NCI-H1930 (cell line): ENCODE data around the gene MPHOSPH6.
"Not testable (repeated sequence)": the region's sequence is repeated elsewhere in the genome, so short reads cannot be mapped to it uniquely, and the experiment has no call there.

ENCODE experiments used
- DNase-seq, 2 experiments: peaks; one replicate each; lab custom pipeline; 2025; lab: John Stamatoyannopoulos, UW

The MPHOSPH6 gene

DNA sequence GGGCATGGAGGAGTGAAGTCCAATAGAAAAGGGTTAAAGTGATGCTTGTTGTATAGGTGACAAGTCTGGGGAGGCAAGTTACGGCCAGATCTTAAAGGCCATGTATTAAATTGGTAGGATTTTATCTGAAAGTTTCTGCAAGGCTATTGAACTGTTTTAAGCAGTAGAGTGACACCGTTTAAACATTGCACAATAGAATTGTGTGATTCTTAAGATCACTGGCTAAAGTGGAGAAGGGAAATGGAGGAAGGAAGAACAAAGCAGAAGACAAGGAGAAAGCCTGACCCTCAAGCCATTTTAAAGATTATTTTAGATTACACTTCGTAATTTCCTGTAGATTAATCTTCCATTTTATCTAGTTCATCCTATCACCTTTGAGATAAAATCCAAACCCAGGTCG lies 5.6 kb upstream of the MPHOSPH6 start:
- no peak for DNase-seq

DNA sequence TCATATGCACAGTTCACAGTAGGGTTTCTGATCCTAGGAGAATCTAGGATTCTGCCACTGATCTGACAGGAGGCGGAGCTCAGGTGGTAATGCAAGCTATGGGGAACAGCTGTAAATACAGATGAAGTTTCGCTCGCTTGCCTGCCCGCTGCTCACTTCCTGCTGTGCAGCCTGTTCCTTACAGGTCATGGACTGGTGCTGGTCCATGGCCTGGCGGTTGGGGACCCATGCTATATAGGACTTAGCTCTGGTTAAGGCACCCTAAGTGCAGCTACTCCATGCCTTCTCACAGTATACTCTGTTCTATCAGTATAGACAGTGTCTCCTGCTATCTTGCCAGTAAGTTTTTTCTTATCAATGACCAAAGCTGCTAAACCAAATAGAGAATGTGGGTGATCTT lies 2.4 kb downstream of the MPHOSPH6 start:
- no peak for DNase-seq

DNA sequence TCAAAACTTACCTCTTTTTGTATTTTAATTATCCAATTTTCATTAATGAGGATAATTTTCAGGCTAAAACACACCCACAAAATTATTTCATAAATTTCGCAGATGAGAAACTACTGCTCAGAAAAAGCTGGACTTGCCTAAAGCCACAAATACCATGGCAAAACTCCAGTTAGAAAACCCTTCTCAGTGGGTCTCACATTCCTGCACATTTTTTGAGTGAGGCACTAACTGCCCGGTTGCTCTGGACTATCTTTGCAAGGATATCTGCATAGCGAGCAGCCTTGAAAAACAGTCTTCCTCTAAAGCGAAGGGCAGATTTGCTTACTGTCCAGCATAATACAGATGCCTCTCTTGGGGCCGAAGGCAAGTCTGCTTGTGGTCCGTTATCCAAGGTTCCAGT lies 9.8 kb downstream of the MPHOSPH6 start:
- DNase-seq: no peak

DNA sequence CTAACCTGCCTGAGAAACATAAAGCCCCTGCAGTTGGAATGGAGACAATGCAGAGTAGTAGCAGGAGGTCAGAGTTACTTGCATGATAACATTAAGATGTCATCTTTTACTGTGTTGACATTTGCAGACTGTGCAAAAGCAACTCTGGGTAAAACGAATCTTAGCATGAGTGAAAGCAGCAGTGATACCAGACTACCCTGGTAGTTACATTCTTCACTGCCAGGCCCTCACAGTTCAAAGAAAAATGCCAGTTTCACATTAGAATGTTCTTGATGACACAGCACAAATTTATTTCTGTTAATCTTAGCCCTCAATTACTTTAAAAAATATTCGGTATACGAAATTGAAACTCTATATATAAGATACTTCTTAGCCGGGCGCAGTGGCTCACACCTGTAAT lies 12.2 kb downstream of the MPHOSPH6 start:
- DNase-seq: no peak

DNA sequence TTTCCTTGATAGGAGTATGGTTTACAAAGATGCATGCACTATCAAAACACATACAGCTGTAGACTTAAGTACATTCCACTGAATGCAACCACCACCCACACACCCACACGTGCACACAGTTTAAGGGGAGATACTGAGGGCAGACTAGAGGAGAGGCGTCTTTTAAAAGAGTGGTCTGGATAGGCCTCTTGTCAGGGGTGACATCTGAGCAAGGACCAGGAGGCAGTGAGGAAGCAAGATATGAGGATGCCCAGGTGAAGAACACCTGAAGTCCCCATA lies 12.6 kb downstream of the MPHOSPH6 start:
- no peak for DNase-seq

DNA sequence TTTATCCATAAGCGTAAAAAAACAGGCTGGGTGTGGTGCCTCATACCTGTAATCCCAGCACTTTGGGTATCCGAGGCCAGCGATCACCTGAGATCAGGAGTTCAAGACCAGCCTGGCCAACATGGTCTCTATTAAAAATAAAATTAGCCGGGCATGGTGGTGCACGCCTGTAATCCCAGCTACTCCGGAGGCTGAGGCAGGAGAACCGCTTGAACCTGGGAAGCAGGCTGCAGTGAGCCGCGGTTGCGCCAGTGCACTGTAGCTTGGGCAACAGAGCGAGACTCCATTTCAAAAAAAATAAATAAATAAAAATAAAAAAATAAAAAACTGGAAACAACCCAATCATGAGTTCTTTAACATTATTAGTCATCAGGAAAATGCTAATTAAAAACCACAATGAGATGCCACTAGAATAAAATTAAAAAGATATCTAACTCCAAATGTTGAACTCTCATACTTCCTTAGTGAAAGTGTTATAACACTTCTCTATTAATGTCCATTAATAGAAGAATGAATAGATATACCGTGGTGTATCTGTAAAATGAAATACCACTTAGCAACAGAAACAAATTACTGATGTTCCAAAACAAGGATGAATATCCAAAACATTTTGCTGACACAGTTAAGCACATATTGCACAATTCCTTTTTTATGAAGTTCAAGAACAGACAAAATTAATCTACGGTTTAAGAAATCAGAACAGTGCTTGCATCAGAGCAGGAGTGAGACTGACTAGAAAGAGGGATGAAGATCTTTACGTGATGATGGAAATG lies 13.1 kb downstream of the MPHOSPH6 start:
- DNase-seq: no peak

DNA sequence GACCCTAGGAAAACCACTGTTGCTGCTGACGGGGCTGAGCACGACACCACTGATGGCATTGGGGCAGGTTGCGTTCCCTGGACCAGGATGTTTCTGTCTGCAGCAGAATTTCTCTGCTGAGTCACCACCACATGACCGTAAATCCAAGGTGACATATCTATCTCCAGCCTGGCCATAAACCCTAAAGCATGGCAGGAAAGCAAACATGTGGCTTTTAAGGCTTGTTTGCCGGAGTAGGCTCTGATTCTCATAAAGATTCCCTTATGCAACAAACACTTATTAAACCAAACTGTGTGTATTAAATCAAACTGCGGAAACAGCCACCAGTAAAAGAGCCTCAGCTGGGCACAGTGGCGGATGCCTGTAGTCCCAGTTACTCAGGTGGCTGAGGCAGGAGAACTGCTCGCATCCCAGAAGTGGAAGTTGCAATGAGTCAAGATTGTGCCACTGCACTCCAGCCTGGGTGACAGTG lies 17.3 kb downstream of the MPHOSPH6 start:
- no peak for DNase-seq

DNA sequence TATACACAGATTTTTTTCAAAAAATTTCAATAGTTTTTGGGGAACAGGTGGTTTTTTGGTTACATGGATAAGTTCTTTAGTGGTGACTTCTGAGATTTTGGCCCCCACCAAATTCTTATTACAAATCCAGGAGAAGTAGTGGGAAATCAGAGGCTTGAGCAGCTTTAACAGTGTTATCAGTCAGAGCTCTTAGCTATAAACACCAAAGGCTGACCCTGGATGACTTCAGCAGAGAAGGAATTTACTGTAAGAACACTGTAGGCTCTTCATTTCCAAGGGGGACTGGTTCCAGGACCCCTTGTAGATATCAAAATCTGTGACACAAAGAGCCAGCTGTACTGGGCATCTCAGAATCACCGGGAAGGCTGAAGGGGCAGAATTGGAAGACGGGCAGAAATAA lies 17.8 kb downstream of the MPHOSPH6 start:
- no peak for DNase-seq

DNA sequence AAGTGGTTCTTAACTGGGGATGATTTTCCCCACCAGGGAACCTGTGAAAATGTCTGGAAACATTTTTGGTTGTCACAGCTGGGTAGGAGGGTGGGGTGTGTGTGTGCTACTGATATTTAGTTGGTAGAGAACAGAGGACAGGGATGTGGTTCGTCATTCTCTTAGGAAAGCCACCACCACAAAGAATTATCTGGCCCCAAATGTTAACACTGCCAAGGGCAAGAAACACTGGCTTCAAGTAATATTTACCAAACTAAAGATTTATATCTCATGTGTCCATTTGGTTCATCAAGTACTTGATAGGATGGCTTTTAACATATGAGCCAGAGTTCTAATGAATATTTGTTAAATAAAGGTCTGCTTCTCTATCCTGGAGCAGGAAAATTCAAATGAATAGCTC lies 19.5 kb downstream of the MPHOSPH6 start:
- DNase-seq: no peak

DNA sequence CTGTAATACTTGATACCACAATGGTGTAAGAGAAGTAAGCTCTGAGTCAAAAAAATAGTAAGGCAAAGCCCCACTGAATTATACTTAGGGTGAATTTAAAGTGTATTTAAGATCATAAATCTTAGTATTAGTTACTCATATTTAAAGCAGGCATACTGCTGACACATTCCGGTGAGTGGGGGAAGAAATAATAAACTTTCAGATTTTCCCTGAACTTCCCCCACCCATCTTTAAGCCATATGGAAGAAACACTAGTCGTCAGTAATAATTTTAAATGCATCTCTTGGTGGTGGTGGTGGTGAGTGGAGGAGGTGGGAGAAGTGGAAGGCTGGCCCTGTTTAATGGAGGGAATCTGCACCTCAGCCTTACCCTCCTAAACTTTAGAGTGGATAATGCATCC lies 20.5 kb downstream of the MPHOSPH6 start:
- no peak for DNase-seq

DNA sequence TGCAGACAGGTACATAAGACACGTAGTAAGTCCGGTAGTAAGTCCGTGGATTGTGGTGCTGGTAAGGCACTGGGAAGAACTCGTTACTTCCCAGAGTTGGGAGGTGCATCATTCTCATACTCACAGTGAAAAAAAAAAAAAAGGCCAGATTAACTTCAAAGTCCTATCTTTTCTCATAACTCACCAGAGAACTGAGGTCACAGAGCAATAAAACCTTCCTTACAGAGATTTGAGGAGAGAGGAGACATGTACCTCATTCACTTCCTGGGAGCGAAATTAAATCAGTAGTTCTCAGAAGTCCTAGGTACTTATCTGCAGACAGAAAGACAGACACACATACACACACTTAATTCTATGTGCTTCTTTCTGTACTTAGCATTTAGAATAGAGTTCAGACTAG lies 22.5 kb downstream of the MPHOSPH6 start:
- DNase-seq: no peak

DNA sequence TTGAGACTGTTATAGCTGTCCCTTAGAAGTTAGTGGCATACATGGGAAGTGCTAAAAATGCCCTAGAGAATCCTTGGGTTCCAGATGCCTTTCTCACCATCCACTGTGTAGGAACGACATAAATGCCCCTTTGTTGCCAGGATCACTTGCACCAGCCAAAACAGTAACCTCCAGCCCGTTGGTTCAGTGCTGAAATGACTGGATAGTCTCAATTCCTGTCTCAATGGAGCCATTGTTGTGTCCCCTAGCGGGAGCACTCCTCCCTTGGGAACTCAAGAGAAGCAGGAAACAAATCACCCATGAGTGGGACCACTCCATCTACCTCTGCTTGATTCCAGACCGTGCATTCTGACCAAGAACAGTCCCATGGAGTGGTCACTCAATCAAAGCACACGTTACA lies 23.1 kb downstream of the MPHOSPH6 start:
- no peak for DNase-seq

DNA sequence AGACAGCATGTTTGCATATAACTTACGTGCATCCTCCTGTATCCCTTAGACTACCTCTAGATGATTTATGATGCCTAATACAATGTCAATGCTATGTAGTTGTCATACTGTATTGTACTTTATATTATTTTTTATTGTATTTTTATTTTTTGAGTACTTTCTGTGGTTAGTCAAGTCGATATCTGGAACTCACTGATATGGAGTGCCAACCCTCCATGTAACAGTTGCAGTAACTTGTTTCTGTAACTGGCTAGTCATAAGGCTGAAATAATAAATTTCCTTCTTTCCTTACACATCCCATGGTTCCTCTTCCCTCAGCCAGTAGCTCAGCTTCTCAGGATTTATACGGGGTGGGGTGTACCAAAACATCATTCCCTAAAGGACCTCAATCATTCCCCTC lies 23.5 kb downstream of the MPHOSPH6 start:
- DNase-seq: no peak

DNA sequence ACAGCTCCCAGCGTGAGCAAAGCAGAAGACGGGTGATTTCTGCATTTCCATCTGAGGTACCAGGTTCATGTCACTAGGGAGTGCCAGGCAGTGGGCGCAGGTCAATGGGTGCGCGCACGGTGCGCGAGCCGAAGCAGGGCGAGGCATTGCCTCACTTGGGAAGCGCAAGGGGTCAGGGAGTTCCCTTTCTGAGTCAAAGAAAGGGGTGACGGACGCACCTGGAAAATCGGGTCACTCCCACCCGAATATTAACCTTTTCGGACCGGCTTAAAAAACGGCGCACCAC lies 30.8 kb downstream of the MPHOSPH6 start:
- not testable (repeated sequence) for DNase-seq

DNA sequence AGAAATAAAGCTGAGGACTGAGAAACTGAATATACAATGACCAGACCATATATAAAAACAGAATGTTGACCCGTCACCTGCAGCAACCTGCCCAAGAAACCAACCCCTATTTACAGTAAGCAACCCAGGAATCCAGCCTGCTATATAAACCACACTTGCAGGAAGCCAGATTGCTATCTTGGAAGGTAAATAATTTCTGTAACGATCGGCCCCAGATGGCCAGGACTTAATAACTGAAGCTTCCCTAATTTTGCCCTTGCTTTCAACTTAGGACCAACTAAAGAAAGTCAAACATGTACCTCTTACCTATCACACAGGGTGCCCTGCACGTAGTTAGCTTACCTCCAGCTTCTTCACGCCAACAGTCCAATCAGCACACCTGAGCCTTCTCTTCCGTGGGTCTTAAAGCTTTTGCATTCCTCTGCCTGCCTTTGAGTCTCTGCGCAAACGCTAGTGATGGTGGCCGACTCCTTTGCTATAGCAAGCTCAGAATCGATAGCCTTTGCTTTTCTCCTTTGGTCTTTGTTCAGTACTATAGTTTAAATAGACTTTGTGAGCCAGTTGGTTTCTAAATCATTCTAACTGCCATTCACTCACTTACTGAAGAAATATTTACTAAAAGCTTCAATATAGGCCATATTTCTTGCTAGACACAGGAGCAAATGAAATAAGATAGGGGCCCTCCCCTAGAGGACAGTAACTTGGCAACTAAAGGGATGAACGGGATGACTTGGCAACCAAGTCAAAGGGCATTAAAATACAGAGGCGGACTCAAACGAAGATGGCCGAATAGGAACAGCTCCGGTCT lies 31.3 kb downstream of the MPHOSPH6 start:
- DNase-seq: no peak

DNA sequence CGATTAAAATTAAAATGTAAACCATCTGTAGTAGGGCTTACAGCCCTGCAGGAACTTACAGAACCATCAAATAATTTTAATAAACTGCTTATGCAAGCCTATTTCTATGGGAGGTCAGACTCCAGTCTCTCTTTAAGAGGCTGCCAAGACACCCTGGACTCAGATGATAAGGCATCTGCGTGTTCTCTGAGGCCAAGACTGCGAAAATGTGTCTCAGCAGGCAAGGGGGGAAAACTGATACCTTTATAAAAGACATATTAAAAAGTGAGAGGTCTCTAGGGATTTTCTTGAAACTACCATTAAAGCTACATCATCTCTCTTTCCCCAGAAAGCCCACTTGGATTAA lies 32.2 kb downstream of the MPHOSPH6 start:
- DNase-seq: no peak

DNA sequence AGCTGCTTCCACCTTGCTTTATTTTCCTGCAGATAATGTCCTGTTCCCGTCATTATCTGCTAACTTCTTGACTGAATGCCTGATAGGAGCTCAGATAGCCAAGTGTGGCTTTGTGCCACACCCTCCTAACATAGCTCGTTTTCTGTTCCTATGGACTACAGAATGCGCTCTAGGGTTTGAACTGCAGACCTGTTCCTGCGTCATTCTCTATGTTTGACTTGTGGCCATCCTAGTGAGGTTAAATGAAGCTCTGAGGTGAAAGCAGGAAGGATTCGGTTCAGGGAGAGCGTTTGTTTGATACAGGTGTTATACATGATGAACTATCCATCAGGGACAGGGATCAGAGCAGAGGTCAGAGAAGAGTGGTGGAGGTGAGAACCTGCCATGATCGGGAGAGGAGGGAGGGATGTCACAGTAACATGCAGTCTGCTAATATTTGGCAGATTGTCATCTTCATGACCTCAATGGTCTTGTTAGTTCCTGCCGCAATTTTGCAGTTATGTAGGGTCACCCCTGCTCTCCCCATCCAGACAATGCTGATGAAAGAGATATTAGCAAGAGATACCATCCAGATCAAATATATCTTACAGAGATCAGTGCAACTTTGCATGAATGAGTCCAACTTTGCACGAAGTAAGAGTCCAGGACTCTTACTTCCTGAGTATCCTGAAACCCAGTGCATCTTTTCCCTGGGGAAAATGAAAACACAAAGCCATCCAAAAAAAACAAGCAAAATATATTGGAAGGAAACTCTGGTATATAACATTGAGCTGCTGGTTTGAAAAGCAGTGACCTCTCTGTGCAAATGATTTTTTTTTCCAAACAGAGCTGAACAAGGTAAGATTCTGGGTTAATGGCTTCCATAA lies 32.8 kb downstream of the MPHOSPH6 start:
- no peak for DNase-seq

DNA sequence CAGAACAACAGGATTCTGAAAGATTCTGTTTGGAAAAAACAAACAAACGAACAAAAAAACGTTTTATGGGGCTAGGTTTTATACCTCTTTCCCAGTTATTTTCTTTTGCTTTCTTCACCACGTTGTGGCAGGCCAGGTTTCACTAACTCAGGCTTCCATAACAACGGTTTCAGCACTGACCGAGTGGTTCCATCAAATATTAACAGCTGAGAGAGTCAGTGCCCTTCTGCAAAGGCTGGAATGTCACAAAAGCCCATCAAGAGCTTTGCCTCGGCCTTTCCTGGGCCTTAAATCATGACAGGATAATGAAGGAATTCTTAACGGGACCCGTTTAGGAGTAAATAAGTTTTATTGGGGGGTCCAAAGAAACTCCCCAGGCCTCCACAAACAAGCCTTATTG lies 34.2 kb downstream of the MPHOSPH6 start:
- no peak for DNase-seq

DNA sequence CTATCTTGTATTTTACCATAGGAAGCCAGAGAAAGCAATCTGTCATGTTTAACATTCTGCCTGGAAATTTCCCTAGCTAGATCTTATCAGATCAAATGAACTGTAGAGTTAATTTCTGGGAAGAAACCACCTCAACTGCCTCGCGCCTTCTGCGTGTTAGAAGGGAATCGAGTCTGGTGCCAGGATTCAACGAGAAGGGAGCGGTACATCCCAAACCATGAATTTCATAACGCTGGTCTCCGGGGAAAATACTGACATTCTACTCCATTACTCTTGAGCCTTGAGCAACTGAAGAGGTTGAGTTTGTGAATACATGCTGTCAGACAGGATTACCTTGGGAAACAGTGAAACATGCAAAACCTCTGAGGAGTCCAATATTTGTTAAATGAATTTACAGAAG lies 35.2 kb downstream of the MPHOSPH6 start:
- DNase-seq: no peak

DNA sequence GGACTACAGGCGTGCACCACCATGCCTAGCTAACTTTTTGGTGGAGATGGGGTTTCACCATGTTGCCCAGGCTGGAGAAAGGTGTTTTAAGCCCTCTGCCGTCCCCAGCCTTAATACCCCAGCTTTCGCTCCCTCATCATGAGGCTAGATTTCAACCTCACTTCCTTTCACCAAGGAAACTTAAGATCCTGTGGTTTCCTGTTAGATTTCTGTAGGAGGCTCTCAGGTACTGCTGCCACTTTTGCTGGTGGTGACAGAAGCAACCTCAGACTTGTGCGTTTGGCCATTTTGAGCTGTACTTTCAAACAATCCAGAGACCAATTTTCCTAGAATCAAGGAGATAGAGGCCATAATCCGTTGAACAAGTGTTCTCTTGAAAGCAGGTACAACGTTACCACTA lies 36.2 kb downstream of the MPHOSPH6 start:
- no peak for DNase-seq

DNA sequence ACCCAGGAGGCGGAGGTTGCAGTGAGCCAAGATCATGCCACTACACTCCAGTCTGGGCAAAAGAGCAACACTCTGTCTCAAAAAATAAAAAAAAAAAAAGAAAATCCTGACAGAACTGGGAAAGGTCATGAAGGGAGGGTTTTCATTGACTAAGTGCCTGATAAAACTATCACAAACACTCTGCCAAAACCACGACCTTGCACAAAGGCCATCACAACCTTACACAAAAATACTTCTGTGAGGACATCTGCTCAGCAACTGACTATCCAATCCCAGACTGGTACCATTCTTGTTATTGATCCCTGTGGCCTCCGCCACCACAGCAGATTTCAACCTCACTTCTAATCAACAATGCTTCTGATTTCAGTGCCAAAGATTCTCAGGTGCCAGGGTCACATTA lies 40.1 kb downstream of the MPHOSPH6 start:
- no peak for DNase-seq

DNA sequence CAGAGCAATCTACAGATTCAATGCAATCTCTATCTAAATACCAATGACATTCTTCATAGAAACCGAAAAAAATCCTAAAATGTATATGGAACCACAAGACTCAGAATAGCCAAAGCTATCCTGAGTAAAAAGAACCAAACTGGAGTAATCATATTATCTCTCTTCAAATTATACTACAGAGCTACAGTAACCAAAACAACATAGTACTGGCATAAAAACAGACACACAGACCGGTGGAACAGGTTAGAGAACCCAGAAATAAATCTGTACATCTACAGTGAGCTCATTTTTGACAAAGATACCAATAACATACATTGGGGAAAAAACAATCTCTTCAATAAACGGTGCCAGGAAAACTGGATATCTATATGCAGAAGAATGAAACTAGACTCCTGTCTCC lies 45.4 kb downstream of the MPHOSPH6 start:
- DNase-seq: no peak

DNA sequence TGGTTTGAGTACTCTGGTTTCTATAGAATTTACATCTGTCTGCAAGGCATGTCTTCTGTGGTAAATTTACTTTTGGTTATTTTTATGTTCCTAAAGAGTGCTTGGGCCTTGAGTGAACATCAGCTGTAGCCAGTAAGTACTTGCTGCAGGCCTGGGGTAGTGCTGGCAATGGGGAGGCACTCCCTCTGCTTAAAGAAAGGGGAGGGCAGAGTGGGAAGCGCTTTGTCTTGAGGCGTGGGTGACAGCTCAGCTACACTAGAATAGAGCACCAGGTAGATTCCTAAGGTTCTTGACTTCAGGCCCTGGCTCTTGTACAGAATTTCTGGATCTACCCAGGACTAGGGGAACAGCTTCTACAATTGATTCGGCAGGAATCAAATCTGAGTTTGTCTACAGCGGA lies 50.6 kb downstream of the MPHOSPH6 start:
- no peak for DNase-seq
